CD8-positive, alpha-beta memory T cell (primary cell): ENCODE results near the gene KCND3. TPM values are rescaled to one million over a fixed set of nuclear protein-coding genes. Genes with fewer than 3 reads are reported as not detected.

Experiments used
- CTCF ChIA-PET: fragments of 350-600 bp; sonication (Branson Sonifier 250); formaldehyde crosslinking; loops from one replicate; lab custom pipeline; 2021; ENCODE audit warnings: antibody characterized with exemption; lab: Charles Lee
- POLR2A ChIA-PET: fragments of 350-600 bp; sonication (Branson Sonifier 250); formaldehyde crosslinking; loops from one replicate; lab custom pipeline; 2021; ENCODE audit warnings: antibody characterized with exemption; lab: Charles Lee
- DNase-seq, 5 donors: peaks; one replicate each; pipeline versions ENCODE4 v3.0.0 to v3.0.0-alpha.2; 2020 to 2022; ENCODE audit warnings: mixed read lengths in 1 of 5
- H3K27ac ChIP-seq: one replicate; pipeline ENCODE4 v1.7.0; 2013; ENCODE audit warnings: low read depth, mild to moderate bottlenecking, low read length, moderate library complexity
- H3K27me3 ChIP-seq: 2 replicates; pipeline ENCODE4 v1.7.0; 2013; ENCODE audit warnings: low read length, mild to moderate bottlenecking; ENCODE audit not compliant: insufficient read depth, poor library complexity, severe bottlenecking
- H3K36me3 ChIP-seq: 2 replicates; pipeline ENCODE4 v1.7.0; 2013; ENCODE audit warnings: mild to moderate bottlenecking, low read length, moderate library complexity; ENCODE audit not compliant: insufficient read depth
- H3K4me1 ChIP-seq: 2 replicates; pipeline ENCODE4 v1.7.0; 2013; ENCODE audit warnings: mild to moderate bottlenecking, low read length, moderate library complexity; ENCODE audit not compliant: insufficient read depth
- H3K4me3 ChIP-seq: 2 replicates; pipeline ENCODE4 v1.7.0; 2013; ENCODE audit warnings: mild to moderate bottlenecking, low read length
- H3K9me3 ChIP-seq: 2 replicates; pipeline ENCODE4 v1.7.0; 2013; ENCODE audit warnings: mild to moderate bottlenecking, low read length
- H3K27ac Mint-ChIP-seq, 8 donors: one replicate each; pipeline ENCODE4 v1.8.0; 2020 to 2021; ENCODE audit warnings: mixed read lengths in 8 of 8, mild to moderate bottlenecking in 6 of 8, inconsistent platforms in 3 of 8, moderate library complexity in 3 of 8
- H3K27me3 Mint-ChIP-seq, 2 donors: one replicate each; pipeline ENCODE4 v1.8.0; 2020 to 2021; ENCODE audit warnings: mixed read lengths in 2 of 2, mild to moderate bottlenecking in 1 of 2, moderate library complexity in 1 of 2
- H3K36me3 Mint-ChIP-seq, 3 donors: one replicate each; pipeline ENCODE4 v1.8.0; 2020 to 2021; ENCODE audit warnings: mixed read lengths in 3 of 3, inconsistent platforms in 1 of 3, mild to moderate bottlenecking in 1 of 3
- H3K4me1 Mint-ChIP-seq, 3 donors: one replicate each; pipeline ENCODE4 v1.8.0; 2020 to 2021; ENCODE audit warnings: mixed read lengths in 3 of 3, inconsistent platforms in 1 of 3, mild to moderate bottlenecking in 1 of 3
- H3K4me3 Mint-ChIP-seq, 7 donors: one replicate each; pipeline ENCODE4 v1.8.0; 2020 to 2021; ENCODE audit warnings: mixed read lengths in 7 of 7, mild to moderate bottlenecking in 6 of 7, moderate library complexity in 4 of 7, inconsistent platforms in 2 of 7
- H3K9me3 Mint-ChIP-seq, 5 donors: one replicate each; pipeline ENCODE4 v1.8.0; 2020 to 2022; ENCODE audit warnings: mixed read lengths in 5 of 5, mild to moderate bottlenecking in 3 of 5, moderate library complexity in 2 of 5, inconsistent platforms in 1 of 5
- polyA plus RNA-seq: library from polyadenylated mRNA; unstranded; fragments of 300-500 nt; fragmentation: Illumina TruSeq; gene quantifications from one replicate; pipeline ENCODE4 v1.2.3, GENCODE V29; 2021
- total RNA-seq, 2 experiments: library from RNA; stranded (reverse); gene quantifications; one replicate each; pipeline ENCODE4 v1.2.3, GENCODE V29; 2021

The KCND3 gene
- total and polyA plus RNA-seq, 3 experiments from 2014 or later, result not detected

- Histone ChIP-seq H3K9me3 (no peaks in the 10 kb centered on the region), H3K27ac (no peak overlapping the region), H3K36me3 (no peaks in the 10 kb centered on the region), H3K27me3 (no peaks in the 10 kb centered on the region), H3K4me3 (no peak overlapping the region), H3K4me1 (no peaks in the 10 kb centered on the region)
- no peaks in the 10 kb centered on the region for H3K36me3 Mint-ChIP-seq
- no peak overlapping the region for H3K27ac Mint-ChIP-seq
- ChIA-PET POLR2A (no interaction called here), CTCF (no interaction called here)
- DNase-seq, result no peak
- no peaks in the 10 kb centered on the region for H3K4me1 Mint-ChIP-seq
- no peak overlapping the region for H3K4me3 Mint-ChIP-seq
- H3K27me3 Mint-ChIP-seq, result peaks cover 0 to 7% of the 10 kb centered on the region in 2 donors
- no peaks in the 10 kb centered on the region for H3K9me3 Mint-ChIP-seq
These were observed 175.2 kb downstream of the KCND3 start for GRCh38 chr1:111814305-111814628.

GRCh38 chr1:111813440-111814304, 175.8 kb downstream of the KCND3 start:
- no peaks in the 10 kb centered on the region for H3K9me3 ChIP-seq
- no peaks in the 10 kb centered on the region for H3K4me1 Mint-ChIP-seq
- DNase-seq, result no peak
- no peaks in the 10 kb centered on the region for H3K4me1 ChIP-seq
- CTCF ChIA-PET, result no interaction called here
- H3K36me3 ChIP-seq, result no peaks in the 10 kb centered on the region
- peaks cover 0 to 4% of the 10 kb centered on the region in 2 donors for H3K27me3 Mint-ChIP-seq
- H3K36me3 Mint-ChIP-seq, result no peaks in the 10 kb centered on the region
- POLR2A ChIA-PET, result no interaction called here
- H3K27ac ChIP-seq, result no peak overlapping the region
- no peak overlapping the region for H3K27ac Mint-ChIP-seq
- no peak overlapping the region for H3K4me3 ChIP-seq
- no peaks in the 10 kb centered on the region for H3K9me3 Mint-ChIP-seq
- H3K27me3 ChIP-seq, result no peaks in the 10 kb centered on the region
- no peak overlapping the region for H3K4me3 Mint-ChIP-seq

GRCh38 chr1:111812306-111812705, 177.2 kb downstream of the KCND3 start:
- no peak overlapping the region for H3K4me3 ChIP-seq
- no peaks in the 10 kb centered on the region for H3K4me1 ChIP-seq
- CTCF ChIA-PET, result no interaction called here
- peaks cover 0 to 4% of the 10 kb centered on the region in 2 donors for H3K27me3 Mint-ChIP-seq
- H3K9me3 ChIP-seq, result no peaks in the 10 kb centered on the region
- H3K27me3 ChIP-seq, result no peaks in the 10 kb centered on the region
- no peak for DNase-seq
- no peak overlapping the region for H3K4me3 Mint-ChIP-seq
- H3K36me3 Mint-ChIP-seq, result no peaks in the 10 kb centered on the region
- H3K27ac ChIP-seq, result no peak overlapping the region
- POLR2A ChIA-PET, result no interaction called here
- H3K4me1 Mint-ChIP-seq, result no peaks in the 10 kb centered on the region
- no peak overlapping the region for H3K27ac Mint-ChIP-seq
- no peaks in the 10 kb centered on the region for H3K9me3 Mint-ChIP-seq
- H3K36me3 ChIP-seq, result no peaks in the 10 kb centered on the region

GRCh38 chr1:111811891-111812290, 177.6 kb downstream of the KCND3 start:
- no peaks in the 10 kb centered on the region for H3K9me3 Mint-ChIP-seq
- H3K27me3 ChIP-seq, result no peaks in the 10 kb centered on the region
- no peak for DNase-seq
- H3K4me3 ChIP-seq, result no peak overlapping the region
- no peak overlapping the region for H3K27ac Mint-ChIP-seq
- no peaks in the 10 kb centered on the region for H3K36me3 Mint-ChIP-seq
- H3K4me1 Mint-ChIP-seq, result peaks cover under 1 to 1% (median 1%) of the 10 kb centered on the region in 3 donors
- H3K4me1 ChIP-seq, result no peaks in the 10 kb centered on the region
- POLR2A ChIA-PET, result no interaction called here
- no peak overlapping the region for H3K27ac ChIP-seq
- H3K4me3 Mint-ChIP-seq, result no peak overlapping the region
- no peaks in the 10 kb centered on the region for H3K9me3 ChIP-seq
- peaks cover 0 to 3% of the 10 kb centered on the region in 2 donors for H3K27me3 Mint-ChIP-seq
- H3K36me3 ChIP-seq, result no peaks in the 10 kb centered on the region
- CTCF ChIA-PET, result no interaction called here

- Mint-ChIP-seq H3K4me3 (no peak overlapping the region), H3K36me3 (no peaks in the 10 kb centered on the region), H3K9me3 (no peaks in the 10 kb centered on the region), H3K4me1 (peaks cover 7 to 8% (median 7%) of the 10 kb centered on the region in 3 donors), H3K27ac (no peak overlapping the region), H3K27me3 (peaks cover 2 to 18% of the 10 kb centered on the region in 2 donors)
- ChIA-PET POLR2A (no interaction called here), CTCF (no interaction called here)
- H3K9me3 ChIP-seq, result no peaks in the 10 kb centered on the region
- H3K36me3 ChIP-seq, result no peaks in the 10 kb centered on the region
- no peak overlapping the region for H3K27ac ChIP-seq
- no peaks in the 10 kb centered on the region for H3K27me3 ChIP-seq
- no peaks in the 10 kb centered on the region for H3K4me1 ChIP-seq
- DNase-seq, result no peak
- H3K4me3 ChIP-seq, result no peak overlapping the region
These were observed 184.2 kb downstream of the KCND3 start for GRCh38 chr1:111805251-111805650.

- Histone ChIP-seq H3K27me3 (no peaks in the 10 kb centered on the region), H3K36me3 (no peaks in the 10 kb centered on the region), H3K27ac (no peak overlapping the region), H3K4me1 (no peaks in the 10 kb centered on the region), H3K9me3 (no peaks in the 10 kb centered on the region), H3K4me3 (no peak overlapping the region)
- no peak overlapping the region for H3K4me3 Mint-ChIP-seq
- no peak for DNase-seq
- CTCF ChIA-PET, result no interaction called here
- POLR2A ChIA-PET, result no interaction called here
- no peaks in the 10 kb centered on the region for H3K36me3 Mint-ChIP-seq
- no peaks in the 10 kb centered on the region for H3K9me3 Mint-ChIP-seq
- peaks cover 7 to 8% (median 7%) of the 10 kb centered on the region in 3 donors for H3K4me1 Mint-ChIP-seq
- peak overlapping the region in 1 of 8 donors; percentile 50 for H3K27ac Mint-ChIP-seq
- H3K27me3 Mint-ChIP-seq, result peaks cover 2 to 18% of the 10 kb centered on the region in 2 donors
These were observed 184.7 kb downstream of the KCND3 start for GRCh38 chr1:111804776-111805175.

GRCh38 chr1:111803951-111804350, 185.5 kb downstream of the KCND3 start:
- H3K4me1 ChIP-seq, result no peaks in the 10 kb centered on the region
- POLR2A ChIA-PET, result no interaction called here
- CTCF ChIA-PET, result no interaction called here

GRCh38 chr1:111802984-111803383, 186.5 kb downstream of the KCND3 start:
- no peak overlapping the region for H3K27ac Mint-ChIP-seq
- H3K4me1 Mint-ChIP-seq, result peaks cover 7 to 8% (median 7%) of the 10 kb centered on the region in 3 donors
- CTCF ChIA-PET, result no interaction called here
- Histone ChIP-seq H3K27me3 (peaks cover 3% of the 10 kb centered on the region), H3K4me3 (no peak overlapping the region), H3K36me3 (no peaks in the 10 kb centered on the region), H3K27ac (no peak overlapping the region), H3K4me1 (no peaks in the 10 kb centered on the region), H3K9me3 (no peaks in the 10 kb centered on the region)
- no peak overlapping the region for H3K4me3 Mint-ChIP-seq
- H3K27me3 Mint-ChIP-seq, result peaks cover 2 to 18% of the 10 kb centered on the region in 2 donors
- DNase-seq, result no peak
- peaks cover 0 to 2% (median 0%) of the 10 kb centered on the region in 5 donors for H3K9me3 Mint-ChIP-seq
- POLR2A ChIA-PET, result no interaction called here
- H3K36me3 Mint-ChIP-seq, result peaks cover 0 to 2% (median 0%) of the 10 kb centered on the region in 3 donors

More at GRCh38 chr1:111803951-111804350, 185.5 kb downstream of the KCND3 start:
- no peak overlapping the region for H3K27ac ChIP-seq
- H3K4me3 ChIP-seq, result no peak overlapping the region
- no peak overlapping the region for H3K4me3 Mint-ChIP-seq
- H3K27me3 ChIP-seq, result no peaks in the 10 kb centered on the region
- H3K36me3 ChIP-seq, result no peaks in the 10 kb centered on the region
- H3K9me3 ChIP-seq, result no peaks in the 10 kb centered on the region
- peaks cover 0 to 2% (median 0%) of the 10 kb centered on the region in 5 donors for H3K9me3 Mint-ChIP-seq
- peaks cover 7 to 8% (median 7%) of the 10 kb centered on the region in 3 donors for H3K4me1 Mint-ChIP-seq
- no peak for DNase-seq
- peaks cover 0 to 2% (median 0%) of the 10 kb centered on the region in 3 donors for H3K36me3 Mint-ChIP-seq
- H3K27ac Mint-ChIP-seq, result no peak overlapping the region
- H3K27me3 Mint-ChIP-seq, result peaks cover 2 to 18% of the 10 kb centered on the region in 2 donors
